Mammary epithelial cell (primary cell): ENCODE measurements around the gene WDR44.

ENCODE experiments used
- CTCF ChIP-seq, 2 donors: IDR thresholded peaks in 1 of 2; conservative IDR thresholded peaks in 1 of 2; 2 replicates each; pipeline ENCODE4 v1.5.1; 2011 to 2012; ENCODE audit warnings: inconsistent platforms in 2 of 2, low read length in 2 of 2, mild to moderate bottlenecking in 2 of 2, control low read depth in 1 of 2, low read depth in 1 of 2; ENCODE audit not compliant: insufficient read depth in 1 of 2; ENCODE audit errors: extremely low read depth in 1 of 2
- EZH2 ChIP-seq: IDR thresholded peaks from 2 replicates; pipeline ENCODE4 v1.6.1; 2012; ENCODE audit warnings: low read length, inconsistent platforms, borderline replicate concordance

GRCh38 chrX:118315529-118315928, 30.4 kb upstream of the WDR44 start:
- no peak for TF ChIP-seq CTCF (conservative IDR thresholded peaks at IDR 0.05 in 1 of 2, IDR thresholded peaks at IDR 0.05 in 1 of 2; ENCODE audit: extremely low read depth in 1 of 2, insufficient read depth in 1 of 2, low read depth in 1 of 2, low read length in 2 of 2)
- TF ChIP-seq EZH2 = no peak
